HCT116 (cell line): ENCODE measurements around the gene ATN1. TPM values are rescaled to one million over a fixed set of nuclear protein-coding genes. Genes with fewer than 3 reads are reported as not detected.

ENCODE experiments used
- ATAC-seq: fragments of 200-7000 bp; cut with Tn5 transposase; 2 replicates; pipeline ENCODE4 v1.9.1; 2020; ENCODE audit warnings: mild to moderate bottlenecking, moderate library complexity
- BruUV-seq: library from RNA; stranded (reverse); fragments of 400-500 nt; replicated peaks from 2 replicates; lab custom pipeline; 2021; lab: Mats Ljungman, UMichigan
- CTCF ChIA-PET: fragments of 300-600 bp; sonication (Branson Sonifier 250); formaldehyde crosslinking; loops from one replicate; lab custom pipeline; 2021; ENCODE audit warnings: antibody characterized with exemption; lab: Charles Lee
- POLR2A ChIA-PET: fragments of 300-600, 350-600 bp; sonication (Branson Sonifier 250); formaldehyde crosslinking; loops from one replicate; lab custom pipeline; 2021; ENCODE audit warnings: antibody characterized with exemption; lab: Charles Lee
- RAD21 ChIA-PET, 2 experiments: fragments of 300-600 bp; sonication (Branson Sonifier 250); formaldehyde crosslinking; loops; one replicate each; lab custom pipeline; 2023; ENCODE audit warnings: low total read pairs in 2 of 2; ENCODE audit not compliant: uncharacterized antibody in 2 of 2, unreplicated experiment in 2 of 2, low non-redundant PET in 1 of 2; lab: Charles Lee
- DNase-seq: peaks from one replicate; pipeline ENCODE4 v3.0.0-alpha.2; 2010; ENCODE audit warnings: low read depth, low spot score
- H2AFZ ChIP-seq: fragments of 200-600 bp; shearing (Covaris generic), sonication (generic); 2 replicates; pipeline ENCODE4 v1.6.1; 2017; ENCODE audit warnings: low read depth, mixed run types, mixed read lengths, antibody characterized with exemption, low read length; ENCODE audit not compliant: poor library complexity, severe bottlenecking
- H3K27ac ChIP-seq: 2 replicates; pipeline ENCODE4 v1.5.1; 2012; ENCODE audit warnings: low read depth, low read length
- H3K27me3 ChIP-seq: fragments of 200-600 bp; sonication (generic); 2 replicates; pipeline ENCODE4 v1.6.1; 2016; ENCODE audit warnings: mixed run types, low read length, mixed read lengths; ENCODE audit not compliant: insufficient read depth
- H3K36me3 ChIP-seq, 2 experiments: fragments of 200-500 bp in 1 of 2; fragments of 200-600 bp in 1 of 2; sonication (Bioruptor generic) in 1 of 2; sonication (generic) in 1 of 2; 2 replicates each; pipeline versions ENCODE4 v1.5.1 to v1.6.1; 2014 to 2016; ENCODE audit warnings: low read length in 2 of 2, inconsistent platforms in 1 of 2, mixed read lengths in 1 of 2, mixed run types in 1 of 2; ENCODE audit not compliant: insufficient read depth in 2 of 2, control insufficient read depth in 1 of 2
- H3K4me1 ChIP-seq, 2 experiments: fragments of 200-600 bp in 1 of 2; sonication (generic) in 1 of 2; 2 replicates each; pipeline versions ENCODE4 v1.5.1 to v1.6.1; 2012 to 2017; ENCODE audit warnings: low read length in 2 of 2, inconsistent platforms in 1 of 2, mild to moderate bottlenecking in 1 of 2, mixed read lengths in 1 of 2, mixed run types in 1 of 2, moderate library complexity in 1 of 2; ENCODE audit not compliant: insufficient read depth in 2 of 2, control insufficient read depth in 1 of 2
- H3K4me2 ChIP-seq: fragments of 200-600 bp; sonication (generic); 2 replicates; pipeline ENCODE4 v1.6.1; 2017; ENCODE audit warnings: mixed run types, low read length, mixed read lengths
- H3K4me3 ChIP-seq, 2 experiments: fragments of 200-600 bp in 1 of 2; sonication (generic) in 1 of 2; replicated peaks in 1 of 2; 2 replicates each; pipeline ENCODE4 v1.5.1; 2011 to 2016; ENCODE audit warnings: low read length in 2 of 2, control low read depth in 1 of 2, low read depth in 1 of 2, mild to moderate bottlenecking in 1 of 2, mixed read lengths in 1 of 2, mixed run types in 1 of 2
- H3K79me2 ChIP-seq: fragments of 200-600 bp; sonication (generic); 2 replicates; pipeline ENCODE4 v1.6.1; 2017; ENCODE audit warnings: mild to moderate bottlenecking, mixed run types, low read length, moderate library complexity, mixed read lengths; ENCODE audit not compliant: insufficient read depth
- H3K9ac ChIP-seq: fragments of 200-600 bp; sonication (generic); 2 replicates; pipeline ENCODE4 v1.6.1; 2016; ENCODE audit warnings: low read length, mixed read lengths
- H3K9me2 ChIP-seq: fragments of 200-600 bp; sonication (generic), shearing (Covaris generic); 2 replicates; pipeline ENCODE4 v1.6.1; 2017; ENCODE audit warnings: mixed run types, mild to moderate bottlenecking, moderate library complexity; ENCODE audit not compliant: insufficient read depth
- H3K9me3 ChIP-seq, 2 experiments: fragments of 200-500 bp in 1 of 2; fragments of 200-600 bp in 1 of 2; sonication (Bioruptor generic) in 1 of 2; sonication (generic) in 1 of 2; 2 replicates each; pipeline ENCODE4 v1.6.1; 2014 to 2017; ENCODE audit warnings: low read length in 2 of 2, mixed read lengths in 2 of 2, inconsistent platforms in 1 of 2, low read depth in 1 of 2, mild to moderate bottlenecking in 1 of 2, mixed run types in 1 of 2, moderate library complexity in 1 of 2; ENCODE audit not compliant: control insufficient read depth in 1 of 2, insufficient read depth in 1 of 2
- H4K20me1 ChIP-seq: fragments of 200-600 bp; sonication (generic), shearing (Covaris generic); 2 replicates; pipeline ENCODE4 v1.6.1; 2017; ENCODE audit warnings: mixed run types, mild to moderate bottlenecking, moderate library complexity; ENCODE audit not compliant: insufficient read depth
- CEBPB ChIP-seq: IDR thresholded peaks from 2 replicates; pipeline ENCODE4 v1.6.1; 2012; ENCODE audit warnings: low read depth
- POLR2AphosphoS5 ChIP-seq: IDR thresholded peaks from 2 replicates; pipeline ENCODE4 v1.6.1; 2011; ENCODE audit warnings: mild to moderate bottlenecking, low read depth, low read length, moderate library complexity
- SIN3A ChIP-seq: IDR thresholded peaks from 2 replicates; pipeline ENCODE4 v1.6.1; 2012; ENCODE audit warnings: low read depth
- intact Hi-C: fragments of 100-400 bp; cut with micrococcal nuclease; formaldehyde crosslinking; loops from 2 replicates; pipeline ENCODE4 v1.10.0; 2022
- total RNA-seq: library from RNA; stranded (reverse); gene quantifications from one replicate; pipeline ENCODE4 v1.2.1, GENCODE V29; 2021; ENCODE audit not compliant: unreplicated experiment

Gene ATN1
- total RNA-seq, 1 experiment from 2014 or later: 104 TPM

- ATAC-seq (no peak), DNase-seq (no peak)
- Histone ChIP-seq H3K4me1 (peaks cover 12 to 45% of the 10 kb centered on the region in 2 experiments; a peak in 3 of 4 replicates), H4K20me1 (no peaks in the 10 kb centered on the region), H3K9me3 (no peaks in the 10 kb centered on the region), H3K9me2 (no peaks in the 10 kb centered on the region), H3K4me2 (peak overlapping the region; percentile 91), H2AFZ (no peak overlapping the region), H3K36me3 (peaks cover 13 to 32% of the 10 kb centered on the region in 2 experiments; a peak in 3 of 4 replicates), H3K79me2 (peaks cover 13% of the 10 kb centered on the region; the same call in 1 of the 2 replicates), H3K27me3 (no peaks in the 10 kb centered on the region), H3K9ac (peak overlapping the region; percentile 93), H3K27ac (peak overlapping the region; percentile 93), H3K4me3 (peak overlapping the region; percentile 61 to 68)
- ChIA-PET POLR2A (interaction anchor here (0.8 to 1.3 kb wide), 12 partner anchors 8 to 80 kb away, joined by 3 to 15 read pairs (median 4); partner anchors contain the start of genes ATN1, LPCAT3 and SPSB2), CTCF (interaction anchor here (1.0 to 2.3 kb wide), 7 partner anchors 7 to 86 kb away, joined by 3 to 23 read pairs (median 6); partner anchors contain the start of genes SPSB2 and USP5), RAD21 (interaction anchor here (0.6 to 0.9 kb wide), 2 partner anchors 11 to 13 kb away, joined by 3 to 5 read pairs; no protein-coding TSS in a partner anchor)
- no peak for TF ChIP-seq CEBPB
- TF ChIP-seq POLR2AphosphoS5: peak; percentile 29; the same call in 1 of the 2 replicates
- intact Hi-C loops: loop anchor here (2.0 kb wide), 1 partner anchor 14 kb away; no protein-coding TSS in a partner anchor
- BruUV-seq: TSS peak; percentile 27
These were observed 10.8 kb downstream of the ATN1 start for GRCh38 chr12:6938353-6939190.

GRCh38 chr12:6939191-6939540 lies 11.4 kb downstream of the ATN1 start:
- Histone ChIP-seq H3K4me3 (no peak overlapping the region), H3K4me2 (no peak overlapping the region), H3K9me3 (no peaks in the 10 kb centered on the region), H4K20me1 (no peaks in the 10 kb centered on the region), H3K36me3 (peaks cover 13 to 27% of the 10 kb centered on the region in 2 experiments; a peak in 3 of 4 replicates), H3K9me2 (no peaks in the 10 kb centered on the region), H3K27me3 (no peaks in the 10 kb centered on the region), H3K79me2 (peaks cover 9% of the 10 kb centered on the region; the same call in 1 of the 2 replicates), H3K9ac (0 out of 2 replicates have a peak overlapping the region, but pooled peaks have one; percentile 93), H3K27ac (peak overlapping the region; percentile 93), H3K4me1 (peaks cover 12 to 50% of the 10 kb centered on the region in 2 experiments; a peak in 3 of 4 replicates), H2AFZ (no peak overlapping the region)
- no peak for ATAC-seq
- DNase-seq: no peak
- BruUV-seq: no TSS peak
- intact Hi-C loops: loop anchor here (2.0 kb wide), 1 partner anchor 14 kb away; no protein-coding TSS in a partner anchor
- ChIA-PET RAD21 (no interaction called here), POLR2A (interaction anchor here (0.8 to 1.2 kb wide), 4 partner anchors 13 to 70 kb away, joined by 3 to 4 read pairs (median 4); no protein-coding TSS in a partner anchor), CTCF (interaction anchor here (2.3 kb wide), 1 partner anchor 13 kb away, joined by 23 read pairs; no protein-coding TSS in a partner anchor)
- no peak for TF ChIP-seq SIN3A
- 0 out of 2 replicates have a peak, but pooled peaks have one; percentile 8 for TF ChIP-seq POLR2AphosphoS5
